Fibroblast of pulmonary artery (primary cell): ENCODE measurements around the gene PHRF1.

ENCODE experiments used
- DNase-seq: peaks from one replicate; pipeline ENCODE4 v3.0.0-alpha.2; 2010; ENCODE audit warnings: low read depth
- H3K4me3 ChIP-seq: replicated peaks from 2 replicates; pipeline ENCODE4 v1.5.1; 2011; ENCODE audit warnings: low read depth, mild to moderate bottlenecking, control low read depth, low read length, moderate library complexity
- TF ChIP-seq, protein P1 (sequence below): IDR thresholded peaks from 2 replicates; pipeline ENCODE4 v1.5.1; 2011; ENCODE audit warnings: mild to moderate bottlenecking, control low read depth, low read length, inconsistent platforms; ENCODE audit errors: missing control alignments

The PHRF1 gene

DNA sequence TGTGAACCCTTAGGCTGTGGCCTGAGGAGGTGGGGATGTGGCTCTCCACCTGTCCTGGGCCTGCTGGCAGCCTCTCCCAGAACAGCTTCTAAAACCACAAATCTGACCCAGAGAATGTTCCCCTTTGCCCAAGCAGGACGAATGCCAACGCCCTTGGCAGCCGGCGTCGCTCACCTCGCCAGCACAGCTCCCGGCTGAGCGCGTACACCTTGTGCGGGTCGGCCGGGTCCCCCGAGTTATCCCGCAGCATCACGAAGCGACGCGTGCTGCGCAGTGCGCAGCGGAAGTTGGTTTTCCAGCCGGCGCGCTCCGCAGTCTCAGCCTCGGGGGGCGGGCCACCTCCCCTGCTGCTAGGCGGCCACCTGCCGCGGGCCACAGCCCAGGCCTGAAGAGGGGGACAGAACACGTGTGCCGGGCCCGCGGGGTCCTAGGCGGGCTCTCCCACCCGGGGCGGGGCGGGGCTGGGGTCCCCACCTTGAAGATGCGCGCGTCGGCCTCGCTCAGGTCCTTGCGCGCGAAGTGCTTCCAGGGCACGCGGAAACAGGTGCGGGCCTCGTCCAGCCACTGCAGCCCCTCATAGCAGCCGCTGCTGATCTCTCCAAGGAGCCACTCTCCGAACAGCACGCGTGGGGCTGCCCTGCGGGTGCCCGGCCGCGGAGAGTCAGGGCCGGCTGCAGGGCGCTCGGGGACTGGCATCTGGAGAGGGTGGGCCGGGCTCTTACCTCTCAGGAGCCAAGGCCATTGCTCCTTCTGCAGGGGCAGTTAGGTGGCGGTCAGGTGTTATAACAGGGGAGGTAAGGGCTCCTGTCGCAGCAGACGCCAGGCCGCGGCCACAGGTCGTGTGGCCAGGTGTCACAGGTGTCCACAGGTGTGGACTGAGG, 38.6 kb downstream of the PHRF1 start:
- TF ChIP-seq, protein P1, sequence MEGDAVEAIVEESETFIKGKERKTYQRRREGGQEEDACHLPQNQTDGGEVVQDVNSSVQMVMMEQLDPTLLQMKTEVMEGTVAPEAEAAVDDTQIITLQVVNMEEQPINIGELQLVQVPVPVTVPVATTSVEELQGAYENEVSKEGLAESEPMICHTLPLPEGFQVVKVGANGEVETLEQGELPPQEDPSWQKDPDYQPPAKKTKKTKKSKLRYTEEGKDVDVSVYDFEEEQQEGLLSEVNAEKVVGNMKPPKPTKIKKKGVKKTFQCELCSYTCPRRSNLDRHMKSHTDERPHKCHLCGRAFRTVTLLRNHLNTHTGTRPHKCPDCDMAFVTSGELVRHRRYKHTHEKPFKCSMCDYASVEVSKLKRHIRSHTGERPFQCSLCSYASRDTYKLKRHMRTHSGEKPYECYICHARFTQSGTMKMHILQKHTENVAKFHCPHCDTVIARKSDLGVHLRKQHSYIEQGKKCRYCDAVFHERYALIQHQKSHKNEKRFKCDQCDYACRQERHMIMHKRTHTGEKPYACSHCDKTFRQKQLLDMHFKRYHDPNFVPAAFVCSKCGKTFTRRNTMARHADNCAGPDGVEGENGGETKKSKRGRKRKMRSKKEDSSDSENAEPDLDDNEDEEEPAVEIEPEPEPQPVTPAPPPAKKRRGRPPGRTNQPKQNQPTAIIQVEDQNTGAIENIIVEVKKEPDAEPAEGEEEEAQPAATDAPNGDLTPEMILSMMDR = no peak
- DNase-seq = no peak
- H3K4me3 ChIP-seq = peak overlapping the region; percentile 72

DNA sequence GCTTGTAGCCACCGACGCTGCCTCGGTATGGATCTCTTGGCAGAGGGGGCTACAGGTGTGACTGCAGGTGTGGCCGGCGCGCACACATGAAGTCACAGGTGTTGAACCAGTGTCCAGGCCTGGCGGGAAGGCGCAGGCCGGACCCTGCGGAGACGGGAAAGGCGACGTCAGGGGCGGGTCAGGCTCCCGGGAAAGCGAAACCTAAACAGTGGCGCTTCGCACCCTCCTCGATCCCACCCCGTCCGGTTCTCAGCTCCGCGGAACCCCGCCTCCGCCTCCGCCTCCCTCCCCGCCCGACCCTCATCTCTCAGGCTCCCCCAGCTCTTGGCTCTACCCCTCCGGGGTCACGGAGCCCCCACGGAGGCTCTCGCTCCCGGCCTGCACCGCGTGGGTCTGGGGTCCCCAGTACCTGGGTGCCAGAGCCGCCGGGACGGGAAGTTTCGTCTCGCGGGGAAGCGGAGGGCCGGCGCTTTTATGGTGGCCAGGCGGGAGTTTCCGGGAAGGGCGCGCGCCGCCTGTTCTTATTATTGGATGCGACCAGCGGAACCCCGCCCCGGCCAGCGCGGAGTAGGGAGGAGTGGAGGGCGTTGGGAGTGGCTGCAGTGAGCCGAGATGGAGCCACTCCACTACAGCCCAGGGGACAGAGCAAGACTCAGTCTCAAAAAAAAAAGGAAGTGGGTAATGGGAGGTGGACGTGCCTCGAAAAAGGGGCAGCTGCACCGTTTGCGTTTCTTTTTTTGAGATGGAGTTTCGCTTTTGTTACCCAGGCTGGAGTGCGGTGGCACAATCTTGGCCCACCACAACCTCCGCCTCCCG, 39.4 kb downstream of the PHRF1 start, which contains the start of gene IRF7:
IRF7 (minus strand) TSS at position 447 of the 816 bp plus-strand sequence. CDS start 586 bp downstream, outside the sequence.
- DNase-seq = peak; percentile 91
- TF ChIP-seq, protein P1 = no peak
- peak within 1 kb of the TSS; percentile 72 for H3K4me3 ChIP-seq

DNA sequence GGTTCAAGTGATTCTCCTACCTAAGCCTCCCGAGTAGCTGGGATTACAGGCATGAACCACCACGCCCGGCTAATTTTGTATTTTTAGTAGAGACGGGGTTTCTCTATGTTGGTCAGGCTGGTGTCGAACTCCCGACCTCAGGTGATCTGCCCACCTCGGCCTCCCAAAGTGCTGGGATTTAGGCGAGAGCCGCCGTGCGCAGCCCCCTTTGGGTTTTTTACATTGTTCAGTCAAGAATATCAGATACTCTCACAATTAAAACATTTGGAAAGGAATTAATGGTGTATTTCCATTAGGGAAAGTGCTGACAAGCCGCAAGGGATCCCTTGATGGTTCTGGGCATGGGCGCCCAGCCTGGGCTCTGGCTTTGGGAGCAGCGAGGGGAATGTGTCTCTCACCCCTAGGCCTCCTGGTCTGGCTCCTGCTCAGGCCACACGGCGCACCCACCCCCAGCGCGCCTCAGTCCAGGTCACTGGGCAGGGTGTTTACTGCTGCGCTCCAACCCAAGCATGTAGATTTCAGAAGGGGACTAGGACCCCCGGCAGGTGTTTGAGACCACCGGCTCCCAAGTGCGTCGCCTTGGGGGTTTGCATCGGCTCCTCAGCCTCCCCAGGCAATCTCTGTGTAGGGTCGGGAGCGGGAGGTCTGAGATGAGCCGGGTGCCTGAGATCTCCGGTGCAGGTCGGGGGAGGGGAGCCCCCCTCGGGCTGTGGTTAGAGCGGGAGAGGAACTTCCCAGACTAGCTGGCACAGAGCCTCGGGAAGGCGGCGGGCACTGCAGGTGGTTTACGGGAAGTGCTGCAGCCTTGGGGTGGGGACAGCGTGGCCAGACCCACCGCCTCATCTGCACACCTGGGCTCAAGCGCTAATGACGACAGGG, 40.3 kb downstream of the PHRF1 start:
- DNase-seq = no peak
- peak overlapping the region; percentile 72 for H3K4me3 ChIP-seq
- TF ChIP-seq, protein P1 = no peak

DNA sequence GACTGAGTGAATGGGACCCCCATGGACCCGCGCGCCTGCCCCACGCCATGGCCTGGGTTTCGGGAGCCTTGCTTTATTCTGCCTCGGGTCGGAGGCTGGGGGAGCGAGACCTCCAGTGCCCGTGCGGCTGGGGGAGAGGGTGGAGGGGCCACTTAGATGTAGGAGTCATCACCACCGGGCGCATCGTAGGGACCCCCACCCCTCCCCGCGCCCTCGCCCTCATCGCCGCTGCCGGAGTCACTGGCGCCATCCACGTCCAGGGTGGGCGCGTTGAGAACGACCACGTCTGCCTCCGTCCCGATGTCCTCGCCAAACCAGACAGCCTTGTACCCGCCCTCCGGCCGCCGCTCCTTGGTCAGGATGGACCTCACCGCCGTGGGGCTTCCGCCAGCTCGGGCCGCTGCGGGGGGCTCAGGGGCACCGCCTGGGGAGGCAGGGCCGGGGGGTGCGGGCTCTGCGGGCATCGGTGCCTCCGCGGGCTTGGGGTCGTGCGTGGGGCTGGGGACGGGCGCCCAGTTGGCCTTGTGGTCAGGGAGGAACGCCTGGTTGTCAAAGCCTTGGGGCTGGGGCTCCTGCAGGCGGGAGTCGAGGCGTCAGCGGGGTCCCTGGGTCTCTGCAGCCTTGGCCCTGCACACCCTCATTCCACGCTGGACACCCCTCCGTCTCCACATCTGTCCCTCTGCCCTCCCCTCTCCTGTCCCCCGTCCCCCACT, 41.1 kb downstream of the PHRF1 start:
- TF ChIP-seq, protein P1 = no peak
- no peak overlapping the region for H3K4me3 ChIP-seq
- DNase-seq = no peak

DNA sequence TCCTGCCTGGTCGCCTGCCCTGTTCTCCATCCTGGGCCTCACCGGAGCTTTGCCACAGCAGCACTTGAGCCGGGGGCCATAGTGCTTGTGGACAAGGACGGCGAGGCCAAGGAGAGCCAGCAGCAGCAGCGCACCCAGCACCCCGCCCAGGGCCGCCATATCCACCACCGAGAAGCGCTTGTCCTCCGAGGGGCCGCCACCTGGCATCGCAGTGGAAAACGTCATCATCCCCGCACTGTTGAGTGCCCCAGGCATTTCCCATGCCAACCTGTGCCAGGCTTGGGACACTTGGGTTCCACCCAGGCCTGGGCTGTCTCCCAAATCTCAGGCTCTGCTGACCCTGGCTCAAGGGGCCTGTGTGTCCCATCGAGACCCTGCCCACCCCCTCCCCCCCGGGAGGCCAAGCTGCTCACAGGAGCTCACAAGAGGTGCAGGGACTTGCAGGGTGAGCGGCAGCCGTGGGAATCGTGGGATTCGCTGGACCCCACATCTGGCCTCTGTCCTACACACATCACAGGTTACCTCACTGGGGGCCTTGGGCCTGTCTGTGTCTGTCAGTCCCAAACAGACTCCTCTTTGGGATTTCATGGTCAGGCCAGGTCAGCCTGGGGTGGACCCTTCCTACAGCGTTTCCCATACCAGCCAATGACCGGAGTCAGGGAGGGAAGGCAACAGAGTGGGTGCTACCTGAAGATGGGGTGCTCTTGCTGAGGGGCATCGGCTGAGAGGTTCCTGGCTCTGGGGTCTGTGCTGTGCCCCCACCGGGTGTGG, 41.8 kb downstream of the PHRF1 start:
- H3K4me3 ChIP-seq = no peak overlapping the region
- DNase-seq = no peak
- TF ChIP-seq, protein P1 = no peak
